ENCODE results near the gene PKD1L1.
"Not testable (repeated sequence)": the region's sequence is repeated elsewhere in the genome, so short reads cannot be mapped to it uniquely, and the experiment has no call there.

Gene PKD1L1

DNA sequence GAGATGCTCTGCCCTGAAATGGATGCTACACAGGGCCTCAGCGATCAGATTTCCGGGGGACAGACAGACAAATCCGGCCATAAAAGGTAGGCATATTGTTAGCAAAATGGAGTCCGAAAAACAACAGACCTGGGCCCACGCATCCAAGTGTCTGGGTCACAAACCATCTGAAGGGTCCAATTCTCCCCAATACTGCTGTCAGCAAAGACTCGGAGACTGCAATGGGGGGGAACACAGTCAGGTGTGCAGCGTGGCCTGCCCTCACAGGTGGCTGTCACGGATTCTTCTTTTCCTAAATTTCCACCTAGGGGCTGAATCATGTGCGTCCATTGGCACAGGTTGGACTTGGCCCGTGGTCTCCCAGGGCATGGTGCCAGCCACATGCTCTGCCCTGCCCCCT is 12.9 kb downstream of the PKD1L1 start:
- TF ChIP-seq, protein P1, sequence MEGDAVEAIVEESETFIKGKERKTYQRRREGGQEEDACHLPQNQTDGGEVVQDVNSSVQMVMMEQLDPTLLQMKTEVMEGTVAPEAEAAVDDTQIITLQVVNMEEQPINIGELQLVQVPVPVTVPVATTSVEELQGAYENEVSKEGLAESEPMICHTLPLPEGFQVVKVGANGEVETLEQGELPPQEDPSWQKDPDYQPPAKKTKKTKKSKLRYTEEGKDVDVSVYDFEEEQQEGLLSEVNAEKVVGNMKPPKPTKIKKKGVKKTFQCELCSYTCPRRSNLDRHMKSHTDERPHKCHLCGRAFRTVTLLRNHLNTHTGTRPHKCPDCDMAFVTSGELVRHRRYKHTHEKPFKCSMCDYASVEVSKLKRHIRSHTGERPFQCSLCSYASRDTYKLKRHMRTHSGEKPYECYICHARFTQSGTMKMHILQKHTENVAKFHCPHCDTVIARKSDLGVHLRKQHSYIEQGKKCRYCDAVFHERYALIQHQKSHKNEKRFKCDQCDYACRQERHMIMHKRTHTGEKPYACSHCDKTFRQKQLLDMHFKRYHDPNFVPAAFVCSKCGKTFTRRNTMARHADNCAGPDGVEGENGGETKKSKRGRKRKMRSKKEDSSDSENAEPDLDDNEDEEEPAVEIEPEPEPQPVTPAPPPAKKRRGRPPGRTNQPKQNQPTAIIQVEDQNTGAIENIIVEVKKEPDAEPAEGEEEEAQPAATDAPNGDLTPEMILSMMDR (conservative IDR thresholded peaks at IDR 0.05) = no peak
- no peak overlapping the region for H3K27ac ChIP-seq

DNA sequence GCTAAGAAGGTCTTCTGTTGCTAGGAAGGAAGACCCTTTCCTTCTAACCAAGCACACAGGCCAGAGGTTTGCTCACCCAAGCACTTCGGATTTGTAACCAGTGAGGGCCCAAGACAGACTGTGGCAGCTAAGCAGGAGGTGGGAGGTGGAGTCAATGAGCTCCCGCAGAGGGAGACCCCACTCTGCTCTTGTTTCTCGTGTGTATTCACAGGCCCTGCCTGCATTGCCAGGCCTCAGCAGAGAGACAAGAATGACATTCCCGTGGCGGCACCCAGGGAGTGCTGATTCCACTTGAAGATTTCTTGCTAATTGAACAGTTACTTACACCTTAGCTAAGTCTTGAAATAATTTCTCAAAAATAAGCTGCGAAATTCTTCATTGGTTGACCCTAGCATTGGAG is 13.4 kb downstream of the PKD1L1 start:
- TF ChIP-seq, protein P1 (conservative IDR thresholded peaks at IDR 0.05) = no peak
- no peak overlapping the region for H3K27ac ChIP-seq

DNA sequence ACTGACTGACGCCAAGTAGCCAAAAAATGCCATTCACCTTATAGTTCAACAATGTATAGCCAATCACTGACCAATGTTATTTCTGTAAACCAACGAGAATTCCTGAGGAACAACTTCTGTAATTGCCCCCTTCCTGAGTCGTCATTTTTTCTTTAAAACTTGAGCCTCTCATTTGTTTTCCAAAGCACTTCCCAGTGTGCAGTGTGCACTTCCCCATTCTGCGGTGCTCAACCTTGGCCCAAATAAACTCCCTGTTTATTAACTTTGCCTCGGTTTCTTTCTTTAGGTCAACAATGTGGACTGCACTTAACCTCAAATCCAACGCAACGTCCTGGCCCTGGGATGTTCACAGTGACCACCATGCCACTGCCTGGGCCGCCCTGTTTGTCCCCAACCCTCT is 15.1 kb downstream of the PKD1L1 start:
- H3K27ac ChIP-seq = no peak overlapping the region
- TF ChIP-seq, protein P1 (conservative IDR thresholded peaks at IDR 0.05) = no peak

DNA sequence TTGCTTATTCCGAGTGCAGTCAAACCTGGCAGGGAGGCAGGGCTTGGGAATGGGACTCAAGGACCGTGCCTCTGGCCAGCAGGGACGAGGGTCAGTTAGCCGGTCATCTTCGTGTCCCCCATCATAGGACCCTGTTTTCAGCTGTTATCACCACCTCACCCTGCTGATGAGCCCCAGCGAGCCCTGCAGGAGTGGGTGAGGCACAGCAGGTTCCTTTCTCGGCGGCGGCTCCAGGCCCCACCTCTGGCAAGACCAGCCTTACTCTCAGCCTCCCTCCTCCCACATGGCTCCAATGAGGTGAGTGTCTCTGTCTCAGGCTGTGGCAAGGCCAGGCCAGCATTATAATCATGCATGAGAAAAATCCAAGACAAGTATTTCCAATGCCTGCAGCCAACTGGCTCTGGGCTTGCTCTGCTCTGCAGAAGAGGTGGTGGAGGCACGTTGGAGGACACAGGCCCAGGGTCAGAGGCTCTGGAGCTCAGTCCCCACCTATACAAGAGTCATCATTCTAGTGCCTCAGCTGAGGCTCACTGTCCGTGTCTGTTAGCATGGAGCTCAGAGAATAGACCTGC is 15.7 kb downstream of the PKD1L1 start:
- H3K27ac ChIP-seq = no peak overlapping the region
- TF ChIP-seq, protein P1 (conservative IDR thresholded peaks at IDR 0.05) = no peak

DNA sequence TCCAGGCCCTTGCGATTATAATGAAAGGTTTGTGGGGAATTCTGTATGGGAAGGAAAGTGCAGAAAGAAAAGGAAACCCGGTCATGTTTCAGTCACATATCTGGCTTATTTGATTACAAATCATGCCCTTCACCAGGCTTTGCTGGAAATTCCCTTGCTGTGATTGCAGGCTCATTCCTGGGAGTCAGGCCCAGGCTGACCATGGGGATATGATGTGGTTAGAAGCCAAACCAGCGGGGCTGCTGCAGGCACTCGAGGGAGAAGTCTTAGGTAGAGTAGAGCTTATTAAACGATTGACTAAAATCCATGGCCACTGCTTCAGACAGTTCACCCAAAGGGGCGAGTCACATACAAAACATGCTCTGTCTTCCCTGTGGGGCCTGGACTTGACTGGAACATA is 16.2 kb downstream of the PKD1L1 start:
- TF ChIP-seq, protein P1 (conservative IDR thresholded peaks at IDR 0.05) = no peak
- H3K27ac ChIP-seq = no peak overlapping the region

DNA sequence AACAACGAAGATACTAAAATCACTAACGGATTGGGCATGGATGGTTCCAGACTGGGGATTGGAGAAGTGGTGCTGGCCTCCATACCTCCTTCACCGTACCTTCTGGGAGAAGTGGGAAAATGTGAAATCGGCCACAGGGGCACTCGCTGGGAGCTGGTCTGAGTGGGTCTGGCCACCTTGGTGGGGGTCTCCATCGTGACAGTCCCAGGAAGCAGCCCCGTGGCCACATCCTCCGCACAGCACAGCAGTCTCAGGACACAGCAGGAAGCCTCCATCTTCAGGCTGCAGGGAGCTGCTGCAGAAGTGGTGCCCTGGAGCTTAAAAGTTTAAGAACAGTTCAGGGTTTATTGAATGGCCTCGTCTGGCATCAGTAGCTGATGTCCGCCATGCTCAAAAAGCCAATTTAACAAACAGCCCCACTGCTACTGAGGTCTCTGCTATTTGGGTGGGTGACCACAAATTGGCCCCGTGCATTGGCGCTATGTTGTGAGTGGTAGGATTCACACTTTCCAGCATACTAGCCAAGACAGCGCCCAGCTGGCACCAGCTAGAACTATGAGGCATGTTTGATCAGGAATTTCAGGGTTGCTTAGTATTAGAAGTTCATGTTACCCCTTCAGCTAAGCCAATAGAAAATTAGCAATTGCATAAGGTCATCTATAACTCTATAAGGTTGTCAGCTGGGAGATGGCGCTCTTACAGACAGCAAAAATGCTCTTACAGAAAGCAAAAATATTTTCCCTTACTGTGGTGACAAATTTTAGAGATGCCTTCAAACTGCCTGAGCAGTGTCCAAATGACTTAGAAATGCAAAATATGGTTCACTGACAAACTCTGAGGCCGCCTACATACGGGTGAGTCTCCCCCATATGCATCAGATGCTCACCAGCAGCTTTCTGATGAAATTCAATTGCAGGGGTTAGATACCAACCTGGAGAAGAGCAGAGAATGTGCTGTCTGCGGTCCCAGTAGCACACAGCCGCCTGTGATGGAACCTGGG is 17.0 kb downstream of the PKD1L1 start:
- TF ChIP-seq, protein P1 (conservative IDR thresholded peaks at IDR 0.05) = no peak
- H3K27ac ChIP-seq = no peak overlapping the region

DNA sequence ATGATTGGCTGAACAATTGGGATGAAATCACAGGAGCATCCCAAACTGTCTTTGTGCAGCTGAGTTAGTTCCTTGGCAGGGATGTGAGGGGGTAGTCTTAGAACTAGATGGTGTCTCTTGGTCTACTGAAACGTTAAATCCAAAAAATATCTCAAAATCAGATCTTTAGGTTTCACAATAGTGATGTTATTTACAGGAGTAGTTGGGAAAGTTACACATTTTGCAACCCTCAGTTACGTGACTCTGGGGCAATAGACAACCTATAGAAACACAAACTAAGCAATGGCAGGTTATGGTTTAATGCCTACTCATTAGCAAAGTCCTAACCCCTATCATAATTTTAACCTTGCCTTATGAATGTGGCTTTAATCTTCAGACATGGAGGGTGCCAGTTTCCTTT is 24.0 kb downstream of the PKD1L1 start:
- TF ChIP-seq, protein P1 (conservative IDR thresholded peaks at IDR 0.05) = no peak
- H3K27ac ChIP-seq = no peak overlapping the region

DNA sequence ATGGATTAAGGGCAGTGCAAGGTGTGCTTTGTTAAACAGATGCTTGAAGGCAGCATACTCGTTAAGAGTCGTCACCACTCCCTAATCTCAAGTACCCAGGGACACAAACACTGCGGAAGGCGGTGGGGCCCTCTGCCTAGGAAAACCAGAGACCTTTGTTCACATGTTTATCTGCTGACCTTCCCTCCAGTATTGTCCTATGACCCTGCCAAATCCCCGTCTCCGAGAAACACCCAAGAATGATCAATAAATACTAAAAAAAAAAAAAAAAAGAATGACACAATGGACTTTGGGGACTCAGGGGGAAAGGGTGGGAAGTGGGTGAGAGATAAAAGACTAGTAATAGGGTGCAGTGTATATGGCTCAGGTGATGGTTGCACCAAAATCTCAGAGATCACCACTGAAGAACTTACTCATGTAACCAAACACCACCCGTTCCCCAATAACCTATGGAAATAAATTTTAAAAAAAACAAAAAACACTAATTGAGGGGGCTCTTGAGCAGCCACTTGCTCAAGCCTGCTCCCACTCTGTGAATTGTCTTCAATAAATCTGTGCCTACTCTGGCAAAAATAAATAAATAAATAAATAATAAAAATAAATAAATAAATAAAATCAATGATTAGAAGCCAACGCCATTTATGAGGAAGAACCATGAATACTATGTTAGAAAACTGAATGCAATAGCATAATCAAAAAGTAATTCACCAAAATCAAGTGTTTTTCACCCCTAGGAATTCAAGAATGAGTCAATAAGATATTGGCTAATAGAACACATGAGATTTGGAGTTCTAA is 25.0 kb downstream of the PKD1L1 start:
- not testable (repeated sequence) for H3K27ac ChIP-seq

DNA sequence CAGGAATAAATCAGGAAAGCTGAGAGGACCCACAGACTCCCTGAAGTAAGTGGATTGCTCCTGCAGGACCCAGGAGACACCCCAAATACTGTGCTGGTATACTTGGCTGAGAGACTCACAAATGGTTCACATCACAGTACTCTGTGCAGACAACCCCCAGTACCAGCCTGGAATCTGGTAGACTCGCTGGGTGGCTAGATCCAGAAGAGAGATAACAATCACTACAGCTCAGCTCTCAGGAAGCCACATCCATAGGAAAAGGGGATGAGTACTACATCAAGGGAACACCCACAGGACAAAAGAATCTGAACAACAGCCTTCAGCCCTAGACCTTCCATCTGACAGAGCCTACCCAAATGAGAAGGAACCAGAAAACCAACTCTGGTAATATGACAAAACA is 31.8 kb downstream of the PKD1L1 start:
- not testable (repeated sequence) for H3K27ac ChIP-seq

Data from VCaP (cell line).